Measurements from ENCODE around the gene GZF1. TPM values are rescaled to one million over a fixed set of nuclear protein-coding genes. Genes with fewer than 3 reads are reported as not detected.

The GZF1 gene
- total RNA-seq, 4 donors from 2014 or later, result 10.4 to 22.8 (median 21.0) TPM

DNA sequence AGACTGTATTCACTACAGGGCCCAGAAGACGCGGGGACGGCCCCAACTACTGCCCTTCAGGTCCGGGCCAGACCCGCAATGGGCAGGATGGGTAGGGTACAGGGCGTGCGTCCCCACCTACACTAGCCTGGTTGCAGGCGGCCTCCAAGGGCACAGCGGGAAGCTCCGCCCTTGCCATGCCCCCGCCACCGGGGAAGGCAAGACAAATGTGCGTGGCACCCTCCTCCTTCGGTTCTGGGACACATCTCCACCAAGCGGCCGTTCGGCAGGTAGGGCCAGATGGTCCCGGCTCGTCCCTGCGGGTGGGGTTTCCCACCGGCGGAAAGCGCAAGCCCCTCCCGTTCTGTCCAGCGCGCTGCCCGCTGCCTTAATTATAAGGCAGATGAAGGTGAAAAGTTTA lies 5.8 kb upstream of the GZF1 start:
- WGBS, result 73% methylated on average over 27 of the region's 27 CpGs
- Histone ChIP-seq H3K36me3 (peaks cover 10 to 26% (median 20%) of the 10 kb centered on the region in 4 donors), H3K4me1 (peaks cover 35 to 47% (median 47%) of the 10 kb centered on the region in 4 donors), H3K27ac (replicated peaks in 1 of 4) (peak overlapping the region; percentile 93 to 97 (median 97)), H3K9me3 (no peaks in the 10 kb centered on the region), H3K27me3 (no peaks in the 10 kb centered on the region), H3K4me3 (no peak overlapping the region)
- DNase-seq (ENCODE audit: extremely low spot score), result no peak
- intact Hi-C loops (cut with DNase I), result no loop called here
- no peak for TF ChIP-seq POLR2AphosphoS5 (IDR thresholded peaks at IDR 0.05)
- TF ChIP-seq EP300 (IDR thresholded peaks at IDR 0.05), result no peak
- TF ChIP-seq, protein P1, sequence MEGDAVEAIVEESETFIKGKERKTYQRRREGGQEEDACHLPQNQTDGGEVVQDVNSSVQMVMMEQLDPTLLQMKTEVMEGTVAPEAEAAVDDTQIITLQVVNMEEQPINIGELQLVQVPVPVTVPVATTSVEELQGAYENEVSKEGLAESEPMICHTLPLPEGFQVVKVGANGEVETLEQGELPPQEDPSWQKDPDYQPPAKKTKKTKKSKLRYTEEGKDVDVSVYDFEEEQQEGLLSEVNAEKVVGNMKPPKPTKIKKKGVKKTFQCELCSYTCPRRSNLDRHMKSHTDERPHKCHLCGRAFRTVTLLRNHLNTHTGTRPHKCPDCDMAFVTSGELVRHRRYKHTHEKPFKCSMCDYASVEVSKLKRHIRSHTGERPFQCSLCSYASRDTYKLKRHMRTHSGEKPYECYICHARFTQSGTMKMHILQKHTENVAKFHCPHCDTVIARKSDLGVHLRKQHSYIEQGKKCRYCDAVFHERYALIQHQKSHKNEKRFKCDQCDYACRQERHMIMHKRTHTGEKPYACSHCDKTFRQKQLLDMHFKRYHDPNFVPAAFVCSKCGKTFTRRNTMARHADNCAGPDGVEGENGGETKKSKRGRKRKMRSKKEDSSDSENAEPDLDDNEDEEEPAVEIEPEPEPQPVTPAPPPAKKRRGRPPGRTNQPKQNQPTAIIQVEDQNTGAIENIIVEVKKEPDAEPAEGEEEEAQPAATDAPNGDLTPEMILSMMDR (IDR thresholded peaks at IDR 0.05), result no peak
- TF ChIP-seq POLR2A (IDR thresholded peaks at IDR 0.05; ENCODE audit: low read depth), result no peak

DNA sequence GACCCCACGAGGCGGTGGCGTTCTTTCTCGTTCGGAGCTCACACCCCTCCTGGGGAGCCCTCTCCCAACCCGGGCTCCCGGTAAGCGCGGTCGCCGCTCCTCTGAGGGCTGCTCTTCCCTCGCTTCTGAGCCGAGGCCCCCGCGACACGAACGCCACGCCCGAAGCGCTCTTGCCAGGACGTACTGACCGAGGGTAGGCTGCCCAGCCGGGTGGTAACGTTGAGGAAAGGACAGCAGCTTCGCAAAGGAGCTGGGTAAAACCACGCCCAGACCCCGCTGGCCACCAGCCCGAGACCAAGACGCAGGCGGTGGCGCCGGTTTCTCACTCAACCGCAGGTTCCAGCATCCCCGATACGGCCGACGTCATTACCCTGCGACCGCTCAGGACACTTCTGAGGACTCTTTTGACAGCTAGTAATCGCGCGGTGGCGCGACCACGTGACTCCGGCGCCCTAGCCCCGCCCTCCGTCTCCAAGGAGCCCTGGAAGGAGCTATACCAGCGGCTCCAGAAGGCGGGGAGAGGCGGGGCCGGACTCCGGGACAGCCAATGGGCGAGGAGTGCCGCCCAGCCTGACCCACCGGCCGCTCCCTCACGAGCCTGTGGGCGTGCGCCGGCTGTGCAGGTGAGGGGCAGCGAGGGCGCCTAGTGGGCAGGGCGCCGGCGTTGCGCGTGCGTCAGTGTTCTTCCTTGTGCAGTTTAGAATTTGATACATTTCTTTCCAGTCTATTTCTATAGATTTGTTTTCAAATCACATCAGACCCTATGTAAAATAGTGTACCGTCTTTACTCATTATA lies 4.0 kb upstream of the GZF1 start:
- Histone ChIP-seq H3K27me3 (no peaks in the 10 kb centered on the region), H3K9me3 (no peaks in the 10 kb centered on the region), H3K4me1 (peaks cover 28 to 40% (median 35%) of the 10 kb centered on the region in 4 donors), H3K4me3 (peak overlapping the region; percentile 60 to 79 (median 72)), H3K36me3 (peaks cover 10 to 26% (median 20%) of the 10 kb centered on the region in 4 donors), H3K27ac (replicated peaks in 1 of 4) (peak overlapping the region; percentile 93 to 97 (median 97))
- under 1% methylated on average over 16 of the region's 71 CpGs for WGBS
- intact Hi-C loops (cut with DNase I), result no loop called here
- TF ChIP-seq POLR2AphosphoS5 (IDR thresholded peaks at IDR 0.05) (peak; percentile 97 to 99), POLR2A (IDR thresholded peaks at IDR 0.05; ENCODE audit: low read depth) (peak; percentile 76), EP300 (IDR thresholded peaks at IDR 0.05) (peak; percentile 14)
- TF ChIP-seq, protein P1 (IDR thresholded peaks at IDR 0.05), result peak in 1 of 3 experiments; percentile 20
- peak; percentile 100 for DNase-seq (ENCODE audit: extremely low spot score)

DNA sequence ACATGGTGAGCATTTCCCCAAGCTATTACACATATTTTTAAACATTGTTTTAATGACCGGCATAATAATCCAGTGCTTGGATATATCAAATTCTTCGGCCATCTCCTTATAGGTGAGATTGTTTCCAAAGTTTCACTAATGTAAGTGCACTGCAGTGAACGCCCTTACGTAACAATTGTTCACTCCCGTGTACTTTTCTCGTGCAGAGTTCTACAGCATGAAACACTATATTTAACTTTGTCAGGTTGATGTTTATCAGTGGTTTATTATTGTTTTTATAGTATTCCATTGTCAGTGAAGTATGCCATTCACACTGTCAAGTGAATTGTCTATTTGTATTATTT lies 3.4 kb upstream of the GZF1 start:
- WGBS, result 29% methylated on average over 6 of the region's 6 CpGs
- no peak for DNase-seq (ENCODE audit: extremely low spot score)
- Histone ChIP-seq H3K4me1 (peaks cover 33 to 42% (median 38%) of the 10 kb centered on the region in 4 donors), H3K4me3 (peak overlapping the region; percentile 60 to 79 (median 72)), H3K27me3 (no peaks in the 10 kb centered on the region), H3K27ac (replicated peaks in 1 of 4) (peak overlapping the region; percentile 93 to 97 (median 97)), H3K36me3 (peaks cover 10 to 24% (median 20%) of the 10 kb centered on the region in 4 donors), H3K9me3 (no peaks in the 10 kb centered on the region)
- TF ChIP-seq EP300 (IDR thresholded peaks at IDR 0.05), result no peak
- no peak for TF ChIP-seq POLR2AphosphoS5 (IDR thresholded peaks at IDR 0.05)
- TF ChIP-seq, protein P1 (IDR thresholded peaks at IDR 0.05), result no peak
- no peak for TF ChIP-seq POLR2A (IDR thresholded peaks at IDR 0.05; ENCODE audit: low read depth)
- intact Hi-C loops (cut with DNase I), result no loop called here

DNA sequence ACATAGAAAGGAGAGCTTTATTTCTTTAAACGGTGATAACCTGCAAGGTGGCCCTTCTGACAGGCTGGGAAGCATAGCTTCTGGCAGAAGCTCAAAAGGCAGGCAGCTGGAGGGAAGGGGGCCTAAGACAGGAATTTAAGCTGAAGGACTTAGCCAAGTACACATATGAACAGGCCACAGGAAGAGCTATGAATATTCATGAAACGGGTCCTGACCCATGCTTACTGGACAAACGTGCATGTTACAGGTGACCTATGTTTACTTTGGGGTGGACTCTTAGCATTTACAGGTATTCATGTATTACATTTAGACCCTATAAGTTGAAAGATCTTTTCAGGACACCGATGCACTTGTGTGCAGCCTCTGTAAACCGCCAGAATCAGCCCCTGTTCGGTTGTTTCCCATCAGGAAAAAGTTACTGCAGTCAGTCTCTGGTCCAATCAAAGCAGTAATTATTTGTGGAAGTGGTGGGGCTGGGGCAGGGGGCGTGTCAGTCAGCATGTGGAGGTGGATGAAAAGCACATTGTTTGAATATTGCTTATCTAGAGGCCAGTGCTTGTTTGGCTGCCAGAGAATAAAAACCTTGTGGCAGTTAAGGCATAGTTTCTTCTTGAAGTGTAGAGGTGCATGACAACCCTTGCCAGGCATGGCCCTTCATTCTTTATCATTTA lies 2.9 kb upstream of the GZF1 start:
- H3K27me3 ChIP-seq, result no peaks in the 10 kb centered on the region
- no peak for DNase-seq (ENCODE audit: extremely low spot score)
- peaks cover 37 to 46% (median 40%) of the 10 kb centered on the region in 4 donors for H3K4me1 ChIP-seq
- TF ChIP-seq, protein P1 (IDR thresholded peaks at IDR 0.05), result no peak
- TF ChIP-seq POLR2AphosphoS5 (IDR thresholded peaks at IDR 0.05) (no peak), EP300 (IDR thresholded peaks at IDR 0.05) (no peak), POLR2A (IDR thresholded peaks at IDR 0.05; ENCODE audit: low read depth) (no peak)
- peak overlapping the region; percentile 93 to 97 (median 97) for H3K27ac ChIP-seq (replicated peaks in 1 of 4)
- peaks cover 10 to 19% (median 17%) of the 10 kb centered on the region in 4 donors for H3K36me3 ChIP-seq
- intact Hi-C loops (cut with DNase I), result no loop called here
- WGBS, result 68% methylated on average over 7 of the region's 7 CpGs
- H3K9me3 ChIP-seq, result no peaks in the 10 kb centered on the region
- H3K4me3 ChIP-seq, result no peak overlapping the region

Measured in esophagus muscularis mucosa (tissue), 4 donors.